Bronchial epithelial cell (primary cell): ENCODE measurements around the gene SCFD2. TPM values are rescaled to one million over a fixed set of nuclear protein-coding genes. Genes with fewer than 3 reads are reported as not detected.
A peak's percentile ranks its signal among the peaks of the same experiment; 100 is the strongest.

Source experiments
- DNase-seq: peaks from one replicate; pipeline ENCODE4 v3.0.0-alpha.2; 2010; ENCODE audit warnings: low read depth
- FAIRE-seq: peaks from 2 replicates; lab custom pipeline; 2011; peaks lifted over from hg19 to GRCh38; lab: Jason Lieb, UNC
- H3K27me3 ChIP-seq: 2 replicates; pipeline ENCODE4 v1.5.1; 2011; ENCODE audit warnings: low read length; ENCODE audit not compliant: control insufficient read depth, insufficient read depth
- H3K36me3 ChIP-seq: 2 replicates; pipeline ENCODE4 v1.5.1; 2011; ENCODE audit warnings: low read length; ENCODE audit not compliant: control insufficient read depth, insufficient read depth
- H3K4me3 ChIP-seq: 2 replicates; pipeline ENCODE4 v1.5.1; 2011; ENCODE audit warnings: mild to moderate bottlenecking, low read depth, low read length, control low read depth
- total RNA-seq: library from RNA; depleted of rRNA; stranded (reverse); fragments of >200 nt; gene quantifications from 2 replicates; pipeline ENCODE4 v1.2.1, GENCODE V29; 2014
- TF ChIP-seq, protein P1 (sequence below): IDR thresholded peaks from 2 replicates; pipeline ENCODE4 v1.5.1; 2011; ENCODE audit warnings: mild to moderate bottlenecking, moderate library complexity, low read length, control low read depth, inconsistent platforms; ENCODE audit not compliant: insufficient read depth, severe bottlenecking

Gene SCFD2
- total RNA-seq, 1 donor from 2014 or later: 21.9 TPM

DNA sequence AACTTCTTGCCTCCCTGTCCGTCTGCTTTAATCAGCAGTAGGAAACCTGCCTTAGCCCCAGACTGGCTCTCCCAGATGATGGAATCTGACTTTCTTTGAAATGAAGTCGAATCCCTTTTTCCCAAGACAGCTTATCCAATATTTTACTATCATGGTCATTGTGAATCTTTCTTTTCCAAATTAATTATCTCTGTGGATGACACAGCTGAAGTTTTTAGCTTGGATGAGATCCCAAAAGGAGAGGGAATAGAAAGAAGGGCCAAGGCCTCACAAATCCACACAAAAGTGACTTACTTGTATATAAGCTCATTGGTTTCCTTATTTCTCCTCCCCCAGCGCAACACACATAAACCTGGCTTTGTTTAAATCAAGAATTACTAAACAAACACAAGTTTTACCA lies 403.1 kb downstream of the SCFD2 start:
- FAIRE-seq: no peak
- Histone ChIP-seq H3K4me3 (no peak overlapping the region), H3K36me3 (no peaks in the 10 kb centered on the region), H3K27me3 (no peaks in the 10 kb centered on the region)
- no peak for DNase-seq
- TF ChIP-seq, protein P1, sequence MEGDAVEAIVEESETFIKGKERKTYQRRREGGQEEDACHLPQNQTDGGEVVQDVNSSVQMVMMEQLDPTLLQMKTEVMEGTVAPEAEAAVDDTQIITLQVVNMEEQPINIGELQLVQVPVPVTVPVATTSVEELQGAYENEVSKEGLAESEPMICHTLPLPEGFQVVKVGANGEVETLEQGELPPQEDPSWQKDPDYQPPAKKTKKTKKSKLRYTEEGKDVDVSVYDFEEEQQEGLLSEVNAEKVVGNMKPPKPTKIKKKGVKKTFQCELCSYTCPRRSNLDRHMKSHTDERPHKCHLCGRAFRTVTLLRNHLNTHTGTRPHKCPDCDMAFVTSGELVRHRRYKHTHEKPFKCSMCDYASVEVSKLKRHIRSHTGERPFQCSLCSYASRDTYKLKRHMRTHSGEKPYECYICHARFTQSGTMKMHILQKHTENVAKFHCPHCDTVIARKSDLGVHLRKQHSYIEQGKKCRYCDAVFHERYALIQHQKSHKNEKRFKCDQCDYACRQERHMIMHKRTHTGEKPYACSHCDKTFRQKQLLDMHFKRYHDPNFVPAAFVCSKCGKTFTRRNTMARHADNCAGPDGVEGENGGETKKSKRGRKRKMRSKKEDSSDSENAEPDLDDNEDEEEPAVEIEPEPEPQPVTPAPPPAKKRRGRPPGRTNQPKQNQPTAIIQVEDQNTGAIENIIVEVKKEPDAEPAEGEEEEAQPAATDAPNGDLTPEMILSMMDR: no peak

DNA sequence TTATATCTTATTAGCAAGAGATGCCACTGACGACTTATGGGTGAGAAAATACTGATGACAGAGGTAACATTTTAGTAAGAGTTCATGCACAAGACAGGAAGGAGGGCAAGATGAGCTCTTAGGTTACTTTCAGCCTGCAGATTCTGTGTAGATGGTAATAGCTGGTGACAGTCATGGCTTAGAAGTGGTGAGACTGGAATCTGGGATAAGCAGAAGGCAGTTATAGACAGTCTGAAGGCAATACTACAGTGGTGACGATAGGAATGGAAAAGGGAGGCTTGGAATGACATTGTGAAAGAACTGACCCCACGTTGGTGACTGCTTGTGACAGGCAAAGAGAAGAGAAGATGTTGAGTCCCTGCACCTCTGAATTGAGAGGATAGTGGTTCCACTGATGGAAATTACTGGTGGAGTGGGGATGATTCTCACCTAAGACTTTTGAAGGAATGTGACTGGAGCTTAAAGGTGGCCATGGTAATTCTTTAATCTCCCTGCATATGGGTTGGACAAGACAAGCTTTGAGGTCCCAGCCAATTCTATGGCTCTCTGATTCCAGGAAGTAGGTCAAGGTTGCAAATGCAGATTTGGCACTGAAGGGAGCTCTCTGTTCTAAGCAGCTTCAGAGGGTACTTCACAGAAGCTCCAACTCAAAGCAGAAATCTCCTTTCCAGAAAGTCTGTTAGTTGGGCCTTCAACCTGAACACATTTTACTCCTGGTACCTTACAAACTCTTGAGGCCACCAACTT lies 404.0 kb downstream of the SCFD2 start:
- Histone ChIP-seq H3K36me3 (no peaks in the 10 kb centered on the region), H3K27me3 (no peaks in the 10 kb centered on the region), H3K4me3 (no peak overlapping the region)
- FAIRE-seq (peak; percentile 58), DNase-seq (no peak)
- TF ChIP-seq, protein P1: no peak

DNA sequence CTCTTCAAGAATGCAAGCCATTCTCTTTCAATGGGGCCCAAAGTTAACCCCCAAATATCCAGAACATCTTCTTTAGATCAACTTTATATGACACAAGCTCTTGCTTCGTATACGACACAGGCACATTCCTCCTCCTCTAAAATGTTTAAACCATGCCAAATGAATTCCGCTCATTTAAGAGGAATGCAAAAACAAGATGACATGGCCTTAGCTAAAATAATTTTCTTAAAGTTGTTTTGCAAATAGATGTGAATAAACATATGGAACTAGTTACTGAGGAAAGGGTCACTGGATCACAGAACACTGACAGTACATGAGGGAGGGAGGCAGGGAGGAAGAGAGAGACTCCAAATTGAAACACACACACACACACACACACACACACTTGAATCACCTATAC lies 406.3 kb downstream of the SCFD2 start:
- no peaks in the 10 kb centered on the region for H3K27me3 ChIP-seq
- TF ChIP-seq, protein P1: no peak
- H3K36me3 ChIP-seq: no peaks in the 10 kb centered on the region
- no peak overlapping the region for H3K4me3 ChIP-seq
- no peak for DNase-seq
- no peak for FAIRE-seq

DNA sequence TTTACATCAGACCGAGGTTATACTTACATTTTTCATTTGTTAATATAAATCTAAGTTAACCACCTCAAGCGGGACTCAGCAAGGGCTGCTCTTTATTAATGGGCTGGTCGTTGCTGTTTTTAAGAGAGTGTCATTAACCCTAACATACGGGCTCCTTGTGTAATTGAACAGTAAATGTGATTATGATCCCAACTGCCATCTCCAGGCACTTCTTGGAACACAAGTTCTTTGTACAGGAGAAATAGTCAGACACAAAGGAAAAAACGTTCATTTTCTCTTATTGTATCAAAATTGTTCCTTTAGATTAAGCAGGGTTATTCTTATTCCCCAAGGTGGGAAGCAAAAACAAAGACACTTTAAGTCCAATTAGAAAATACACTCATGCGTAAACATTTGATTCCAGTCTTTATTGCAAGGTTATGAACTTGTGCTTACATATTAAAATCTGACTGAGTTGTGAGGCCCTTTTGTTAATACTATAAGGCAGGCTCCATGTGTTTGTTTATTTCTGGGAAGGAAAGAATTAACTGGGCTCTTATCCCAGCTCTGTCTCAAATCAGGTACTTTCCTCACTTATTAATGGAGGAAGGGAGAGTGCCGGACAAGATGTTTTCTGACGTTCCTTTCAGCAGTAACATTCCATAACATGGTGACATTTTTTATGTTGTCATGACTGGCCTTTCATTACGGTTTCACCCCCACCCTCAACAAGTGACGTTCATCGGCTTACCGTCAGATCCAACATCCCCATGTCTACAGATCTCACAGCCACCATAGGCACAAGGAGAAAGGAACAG lies 407.8 kb downstream of the SCFD2 start:
- TF ChIP-seq, protein P1: no peak
- peak; percentile 13 for FAIRE-seq
- no peaks in the 10 kb centered on the region for H3K36me3 ChIP-seq
- no peak overlapping the region for H3K4me3 ChIP-seq
- no peaks in the 10 kb centered on the region for H3K27me3 ChIP-seq
- no peak for DNase-seq

- TF ChIP-seq, protein P1: no peak
- H3K4me3 ChIP-seq: no peak overlapping the region
- FAIRE-seq (no peak), DNase-seq (no peak)
- H3K36me3 ChIP-seq: no peaks in the 10 kb centered on the region
- no peaks in the 10 kb centered on the region for H3K27me3 ChIP-seq
Observed at GRCh38 chr4:52957220-52957686, 408.6 kb downstream of the SCFD2 start.
